Body of pancreas (tissue), 4 donors: Measurements from ENCODE around the gene SAMD5. TPM values are rescaled to one million over a fixed set of nuclear protein-coding genes. Genes with fewer than 3 reads are reported as not detected.
A peak's percentile ranks its signal among the peaks of the same experiment; 100 is the strongest.

ENCODE experiments used
- ATAC-seq: fragments of 150-250 bp; one replicate; pipeline ENCODE4 v1.9.1; 2016
- DNase-seq, 4 donors: peaks; one replicate each; pipeline ENCODE4 v3.0.0-alpha.2; 2019
- H3K27ac ChIP-seq, 4 donors: fragments of 200-600 bp; sonication (generic); 1 replicate in 3 of 4; 2 replicates in 1 of 4; pipeline versions ENCODE4 v1.5.1 to v1.6.1; 2016 to 2019; ENCODE audit warnings: mild to moderate bottlenecking in 1 of 4, mixed read lengths in 1 of 4, moderate library complexity in 1 of 4
- H3K27me3 ChIP-seq, 2 donors: fragments of 200-600 bp; sonication (generic); one replicate each; pipeline ENCODE4 v1.6.0; 2016; ENCODE audit warnings: mild to moderate bottlenecking in 1 of 2
- H3K36me3 ChIP-seq, 2 donors: fragments of 200-600 bp; sonication (generic); replicated peaks in 1 of 2; 2 replicates each; pipeline ENCODE4 v1.5.1; 2016; ENCODE audit warnings: low read depth in 2 of 2; ENCODE audit not compliant: insufficient read depth in 1 of 2
- H3K4me1 ChIP-seq: fragments of 200-600 bp; sonication (generic); one replicate; pipeline ENCODE4 v1.6.0; 2016
- H3K4me3 ChIP-seq, 2 donors: fragments of 200-600 bp; sonication (generic); 1 replicate in 1 of 2; 2 replicates in 1 of 2; pipeline ENCODE4 v1.5.1; 2016 to 2019
- H3K9me3 ChIP-seq, 3 donors: fragments of 200-600 bp; sonication (generic); 1 replicate in 2 of 3; 2 replicates in 1 of 3; pipeline ENCODE4 v1.5.1; 2016
- CTCF ChIP-seq, 7 experiments: fragments of 450-650 bp in 4 of 7; fragments of 200-600 bp in 3 of 7; sonication (generic) in 3 of 7; IDR thresholded peaks; one replicate each; pipeline ENCODE4 v1.5.1; 2016 to 2019; ENCODE audit warnings: antibody characterized with exemption in 7 of 7
- POLR2A ChIP-seq, 3 donors: fragments of 450-650 bp; IDR thresholded peaks; one replicate each; pipeline ENCODE4 v1.6.1; 2016; ENCODE audit warnings: antibody characterized with exemption in 3 of 3, mild to moderate bottlenecking in 2 of 3
- WGBS, 2 donors: methylation state at CpG; one replicate each; pipeline ENCODE4 v1.1.5; 2017; 5-methylcytosine and 5-hydroxymethylcytosine counted together
- intact Hi-C: fragments of 100-400 bp; cut with DNase I; formaldehyde crosslinking; loops from one replicate; pipeline ENCODE4 v1.15.1; 2023
- total RNA-seq, 2 donors: library from RNA; depleted of rRNA; stranded (reverse); fragments of >200 nt; gene quantifications; one replicate each; pipeline ENCODE4 v1.1.0, GENCODE V29; 2016

The SAMD5 gene
- total RNA-seq, 2 donors from 2014 or later, result 0.26 to 1.6 TPM

GRCh38 chr6:147586044-147586443, 77.6 kb downstream of the SAMD5 start:
- no peaks in the 10 kb centered on the region for H3K27me3 ChIP-seq
- H3K9me3 ChIP-seq, result no peaks in the 10 kb centered on the region
- 10 to 21% methylated on average over 4 of the region's 4 CpGs for WGBS, 2 donors
- ATAC-seq (no peak), DNase-seq (peak; percentile 13 to 48 (median 28))
- H3K4me1 ChIP-seq, result no peaks in the 10 kb centered on the region
- TF ChIP-seq POLR2A (IDR thresholded peaks at IDR 0.05), result no peak
- TF ChIP-seq CTCF (IDR thresholded peaks at IDR 0.05), result no peak
- no peak overlapping the region for H3K4me3 ChIP-seq
- no peaks in the 10 kb centered on the region for H3K36me3 ChIP-seq
- H3K27ac ChIP-seq, result no peak overlapping the region
- intact Hi-C loops, result no loop called here

GRCh38 chr6:147587907-147588306, 79.4 kb downstream of the SAMD5 start:
- Histone ChIP-seq H3K4me1 (no peaks in the 10 kb centered on the region), H3K9me3 (no peaks in the 10 kb centered on the region), H3K36me3 (no peaks in the 10 kb centered on the region), H3K27ac (no peak overlapping the region), H3K4me3 (no peak overlapping the region), H3K27me3 (no peaks in the 10 kb centered on the region)
- 52 to 56% methylated on average over 3 of the region's 3 CpGs for WGBS, 2 donors
- no peak for DNase-seq
- no peak for ATAC-seq
- intact Hi-C loops, result no loop called here
- TF ChIP-seq POLR2A (IDR thresholded peaks at IDR 0.05), result no peak
- no peak for TF ChIP-seq CTCF (IDR thresholded peaks at IDR 0.05)

- no peak overlapping the region for H3K4me3 ChIP-seq
- WGBS, 2 donors, result 77 to 79% methylated on average over 6 of the region's 6 CpGs
- H3K9me3 ChIP-seq, result no peaks in the 10 kb centered on the region
- intact Hi-C loops, result no loop called here
- H3K36me3 ChIP-seq, result no peaks in the 10 kb centered on the region
- H3K27me3 ChIP-seq, result no peaks in the 10 kb centered on the region
- ATAC-seq, result no peak
- DNase-seq, result no peak
- no peak for TF ChIP-seq CTCF (IDR thresholded peaks at IDR 0.05)
- no peak for TF ChIP-seq POLR2A (IDR thresholded peaks at IDR 0.05)
- no peak overlapping the region for H3K27ac ChIP-seq
- H3K4me1 ChIP-seq, result no peaks in the 10 kb centered on the region
These were observed 80.0 kb downstream of the SAMD5 start for GRCh38 chr6:147588469-147588868.

- no peak for ATAC-seq
- Histone ChIP-seq H3K4me1 (no peaks in the 10 kb centered on the region), H3K36me3 (no peaks in the 10 kb centered on the region), H3K27ac (no peak overlapping the region), H3K9me3 (no peaks in the 10 kb centered on the region), H3K27me3 (no peaks in the 10 kb centered on the region), H3K4me3 (no peak overlapping the region)
- intact Hi-C loops, result no loop called here
- 0 to 46% methylated on average over 1 of the region's 1 CpG for WGBS, 2 donors
- no peak for TF ChIP-seq POLR2A (IDR thresholded peaks at IDR 0.05)
- no peak for TF ChIP-seq CTCF (IDR thresholded peaks at IDR 0.05)
- DNase-seq, result no peak
These were observed 81.3 kb downstream of the SAMD5 start for GRCh38 chr6:147589739-147590250.

- Histone ChIP-seq H3K4me1 (no peaks in the 10 kb centered on the region), H3K27me3 (no peaks in the 10 kb centered on the region), H3K9me3 (no peaks in the 10 kb centered on the region), H3K36me3 (no peaks in the 10 kb centered on the region), H3K27ac (no peak overlapping the region), H3K4me3 (no peak overlapping the region)
- DNase-seq (no peak), ATAC-seq (no peak)
- intact Hi-C loops, result no loop called here
- WGBS, 2 donors, result 59 to 62% methylated on average over 3 of the region's 3 CpGs
- TF ChIP-seq POLR2A (IDR thresholded peaks at IDR 0.05) (no peak), CTCF (IDR thresholded peaks at IDR 0.05) (no peak)
These were observed 87.5 kb downstream of the SAMD5 start for GRCh38 chr6:147595961-147596360.
